DOHH2 (cell line): ENCODE results near the gene BPIFB4.

ENCODE experiments used
- H3F3A ChIP-seq: fragments of 200-600 bp; sonication (generic), shearing (Covaris generic); 2 replicates; pipeline ENCODE4 v1.6.0; 2016; ENCODE audit warnings: antibody characterized with exemption, mild to moderate bottlenecking; ENCODE audit not compliant: control insufficient read depth, insufficient read depth
- H3K27ac ChIP-seq: fragments of 200-600 bp; sonication (generic); 2 replicates; pipeline ENCODE4 v1.5.1; 2014; ENCODE audit warnings: low read depth, mild to moderate bottlenecking, low read length, moderate library complexity
- H3K27me3 ChIP-seq: fragments of 200-600 bp; sonication (generic); 2 replicates; pipeline ENCODE4 v1.6.1; 2014; ENCODE audit warnings: mild to moderate bottlenecking, low read length, mixed read lengths; ENCODE audit not compliant: control insufficient read depth
- H3K36me3 ChIP-seq: fragments of 200-600 bp; sonication (generic); 2 replicates; pipeline ENCODE4 v1.6.1; 2014; ENCODE audit warnings: mild to moderate bottlenecking, low read length, moderate library complexity, mixed read lengths; ENCODE audit not compliant: control insufficient read depth
- H3K4me1 ChIP-seq: fragments of 200-600 bp; sonication (generic); 2 replicates; pipeline ENCODE4 v1.6.1; 2014; ENCODE audit warnings: mild to moderate bottlenecking, low read length, mixed read lengths; ENCODE audit not compliant: control insufficient read depth
- H3K4me2 ChIP-seq: fragments of 200-600 bp; sonication (generic); 2 replicates; pipeline ENCODE4 v1.6.0; 2014; ENCODE audit warnings: mild to moderate bottlenecking, low read length, moderate library complexity
- H3K4me3 ChIP-seq: fragments of 200-600 bp; sonication (generic); 2 replicates; pipeline ENCODE4 v1.5.1; 2014; ENCODE audit warnings: mild to moderate bottlenecking, low read length, mixed read lengths
- H3K79me2 ChIP-seq: fragments of 200-600 bp; sonication (generic); 2 replicates; pipeline ENCODE4 v1.6.1; 2014; ENCODE audit warnings: mild to moderate bottlenecking, low read length, mixed read lengths; ENCODE audit not compliant: control insufficient read depth
- H3K9me2 ChIP-seq: fragments of 200-600 bp; sonication (generic); replicated peaks from 2 replicates; pipeline ENCODE4 v1.6.1; 2014; ENCODE audit warnings: mild to moderate bottlenecking, low read length, mixed read lengths; ENCODE audit not compliant: control insufficient read depth
- H3K9me3 ChIP-seq: fragments of 200-600 bp; sonication (generic); 2 replicates; pipeline ENCODE4 v1.6.1; 2014; ENCODE audit warnings: antibody characterized with exemption, low read length, mixed read lengths; ENCODE audit not compliant: control insufficient read depth, insufficient read depth
- H4K20me1 ChIP-seq: fragments of 200-600 bp; sonication (generic); 2 replicates; pipeline ENCODE4 v1.6.0; 2014; ENCODE audit warnings: low read depth, mild to moderate bottlenecking, antibody characterized with exemption, low read length, moderate library complexity; ENCODE audit not compliant: control insufficient read depth, insufficient read depth
- EZH2phosphoT487 ChIP-seq: fragments of 200-600 bp; sonication (generic); IDR thresholded peaks from 2 replicates; pipeline ENCODE4 v1.6.1; 2017; ENCODE audit warnings: borderline replicate concordance, mild to moderate bottlenecking, antibody characterized with exemption, low read length, moderate library complexity, mixed read lengths
- TF ChIP-seq, protein P1 (sequence below): fragments of 200-600 bp; sonication (generic); IDR thresholded peaks from one replicate; pipeline ENCODE4 v1.5.1; 2014; ENCODE audit warnings: antibody characterized with exemption, mild to moderate bottlenecking, low read depth, low read length; ENCODE audit not compliant: poor library complexity, severe bottlenecking

Gene BPIFB4

DNA sequence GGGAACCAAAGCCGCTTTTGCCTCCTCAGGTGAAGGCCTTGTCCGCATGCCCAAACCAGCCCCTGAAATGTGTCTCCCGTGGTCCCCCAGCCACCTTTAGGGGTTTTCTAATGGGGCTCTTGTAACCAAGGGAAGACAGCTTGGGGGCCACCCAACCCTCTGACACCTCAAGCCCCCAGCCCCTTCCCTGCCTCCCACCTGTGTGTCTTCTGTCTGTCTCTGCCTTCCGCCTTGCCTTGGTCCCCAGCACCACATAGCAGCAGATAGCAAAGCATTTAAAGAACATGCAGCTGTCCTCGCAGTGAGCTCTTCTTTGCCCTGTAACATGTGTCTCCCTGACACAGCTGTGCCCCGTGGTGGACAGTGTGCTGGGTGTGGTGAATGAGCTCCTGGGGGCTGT is 16.2 kb upstream of the BPIFB4 start:
- Histone ChIP-seq H3K79me2 (no peaks in the 10 kb centered on the region), H3K27me3 (0 out of 2 replicates have a peak, but pooled peaks cover 3% of the 10 kb centered on the region), H3K4me1 (no peaks in the 10 kb centered on the region), H3K4me3 (no peak overlapping the region), H3K9me2 (no peaks in the 10 kb centered on the region), H3F3A (no peaks in the 10 kb centered on the region), H3K9me3 (no peaks in the 10 kb centered on the region), H3K36me3 (no peaks in the 10 kb centered on the region), H4K20me1 (no peaks in the 10 kb centered on the region), H3K27ac (no peak overlapping the region), H3K4me2 (no peak overlapping the region)
- TF ChIP-seq, protein P1, sequence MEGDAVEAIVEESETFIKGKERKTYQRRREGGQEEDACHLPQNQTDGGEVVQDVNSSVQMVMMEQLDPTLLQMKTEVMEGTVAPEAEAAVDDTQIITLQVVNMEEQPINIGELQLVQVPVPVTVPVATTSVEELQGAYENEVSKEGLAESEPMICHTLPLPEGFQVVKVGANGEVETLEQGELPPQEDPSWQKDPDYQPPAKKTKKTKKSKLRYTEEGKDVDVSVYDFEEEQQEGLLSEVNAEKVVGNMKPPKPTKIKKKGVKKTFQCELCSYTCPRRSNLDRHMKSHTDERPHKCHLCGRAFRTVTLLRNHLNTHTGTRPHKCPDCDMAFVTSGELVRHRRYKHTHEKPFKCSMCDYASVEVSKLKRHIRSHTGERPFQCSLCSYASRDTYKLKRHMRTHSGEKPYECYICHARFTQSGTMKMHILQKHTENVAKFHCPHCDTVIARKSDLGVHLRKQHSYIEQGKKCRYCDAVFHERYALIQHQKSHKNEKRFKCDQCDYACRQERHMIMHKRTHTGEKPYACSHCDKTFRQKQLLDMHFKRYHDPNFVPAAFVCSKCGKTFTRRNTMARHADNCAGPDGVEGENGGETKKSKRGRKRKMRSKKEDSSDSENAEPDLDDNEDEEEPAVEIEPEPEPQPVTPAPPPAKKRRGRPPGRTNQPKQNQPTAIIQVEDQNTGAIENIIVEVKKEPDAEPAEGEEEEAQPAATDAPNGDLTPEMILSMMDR = no peak
- no peak for TF ChIP-seq EZH2phosphoT487

GRCh38 chr20:33064572-33065287 is 14.7 kb upstream of the BPIFB4 start:
- H3K4me3 ChIP-seq = no peak overlapping the region
- no peaks in the 10 kb centered on the region for H3K79me2 ChIP-seq
- H3K4me1 ChIP-seq = no peaks in the 10 kb centered on the region
- H3K4me2 ChIP-seq = no peak overlapping the region
- TF ChIP-seq EZH2phosphoT487 = no peak
- TF ChIP-seq, protein P1 = no peak
- H3F3A ChIP-seq = no peaks in the 10 kb centered on the region
- H4K20me1 ChIP-seq = no peaks in the 10 kb centered on the region
- no peaks in the 10 kb centered on the region for H3K9me2 ChIP-seq
- no peaks in the 10 kb centered on the region for H3K36me3 ChIP-seq
- no peaks in the 10 kb centered on the region for H3K9me3 ChIP-seq
- H3K27ac ChIP-seq = no peak overlapping the region
- H3K27me3 ChIP-seq = 0 out of 2 replicates have a peak, but pooled peaks cover 3% of the 10 kb centered on the region

DNA sequence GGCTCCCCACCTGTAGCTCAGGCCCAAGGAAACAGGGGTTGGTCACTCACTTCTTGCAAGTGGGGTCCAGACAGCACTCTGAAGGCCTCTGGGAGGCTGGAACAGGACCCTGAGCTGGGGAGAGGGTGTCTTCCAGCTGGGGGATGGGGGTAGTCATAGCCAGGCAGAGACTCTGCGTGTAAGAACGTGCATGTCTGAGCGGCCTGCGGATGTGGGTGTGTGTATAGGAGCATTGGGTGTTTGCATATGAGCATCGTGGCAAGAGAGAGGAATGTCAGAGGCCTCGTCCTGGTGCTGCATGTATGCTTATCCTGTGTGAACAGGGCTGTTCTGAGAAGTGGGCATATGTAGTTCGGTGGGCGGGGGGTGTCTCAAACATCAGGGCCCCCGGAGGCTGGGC is 13.7 kb upstream of the BPIFB4 start:
- no peaks in the 10 kb centered on the region for H3K9me2 ChIP-seq
- no peak overlapping the region for H3K4me3 ChIP-seq
- no peak for TF ChIP-seq EZH2phosphoT487
- TF ChIP-seq, protein P1 = no peak
- no peak overlapping the region for H3K4me2 ChIP-seq
- no peaks in the 10 kb centered on the region for H3K79me2 ChIP-seq
- no peaks in the 10 kb centered on the region for H3K36me3 ChIP-seq
- H3K27me3 ChIP-seq = 0 out of 2 replicates have a peak, but pooled peaks cover 3% of the 10 kb centered on the region
- no peaks in the 10 kb centered on the region for H3K4me1 ChIP-seq
- no peaks in the 10 kb centered on the region for H4K20me1 ChIP-seq
- no peaks in the 10 kb centered on the region for H3K9me3 ChIP-seq
- no peaks in the 10 kb centered on the region for H3F3A ChIP-seq
- no peak overlapping the region for H3K27ac ChIP-seq
